ENCODE measurements around the gene PRKN.

The PRKN gene

GRCh38 chr6:162572240-162572639 is 155.3 kb downstream of the PRKN start:
- Histone ChIP-seq H3K27ac (ENCODE audit: insufficient read depth, low read depth, low read length, poor library complexity, severe bottlenecking) (no peak overlapping the region), H3K36me3 (ENCODE audit: control insufficient read depth, insufficient read depth, low read length) (no peaks in the 10 kb centered on the region), H3K9me3 (ENCODE audit: control insufficient read depth, low read length) (peaks cover 2% of the 10 kb centered on the region), H3K4me1 (ENCODE audit: control insufficient read depth, insufficient read depth, low read length) (no peaks in the 10 kb centered on the region), H3K27me3 (ENCODE audit: control insufficient read depth, insufficient read depth, low read length, poor library complexity, severe bottlenecking) (no peaks in the 10 kb centered on the region), H3K4me3 (ENCODE audit: insufficient read depth, low read depth, low read length) (no peak overlapping the region)
- WGBS, 2 experiments = 83 to 91% methylated on average over 3 of the region's 3 CpGs

- Histone ChIP-seq H3K27me3 (ENCODE audit: control insufficient read depth, insufficient read depth, low read length, poor library complexity, severe bottlenecking) (no peaks in the 10 kb centered on the region), H3K27ac (ENCODE audit: insufficient read depth, low read depth, low read length, poor library complexity, severe bottlenecking) (no peak overlapping the region), H3K36me3 (ENCODE audit: control insufficient read depth, insufficient read depth, low read length) (no peaks in the 10 kb centered on the region), H3K4me3 (ENCODE audit: insufficient read depth, low read depth, low read length) (no peak overlapping the region), H3K4me1 (ENCODE audit: control insufficient read depth, insufficient read depth, low read length) (no peaks in the 10 kb centered on the region), H3K9me3 (ENCODE audit: control insufficient read depth, low read length) (peaks cover 5% of the 10 kb centered on the region)
- WGBS, 2 experiments = 94 to 97% methylated on average over 7 of the region's 7 CpGs
Measured at GRCh38 chr6:162568266-162568665, 159.3 kb downstream of the PRKN start.

- Histone ChIP-seq H3K4me1 (ENCODE audit: control insufficient read depth, insufficient read depth, low read length) (no peaks in the 10 kb centered on the region), H3K27ac (ENCODE audit: insufficient read depth, low read depth, low read length, poor library complexity, severe bottlenecking) (no peak overlapping the region), H3K27me3 (ENCODE audit: control insufficient read depth, insufficient read depth, low read length, poor library complexity, severe bottlenecking) (no peaks in the 10 kb centered on the region), H3K4me3 (ENCODE audit: insufficient read depth, low read depth, low read length) (no peak overlapping the region), H3K9me3 (ENCODE audit: control insufficient read depth, low read length) (peaks cover 3% of the 10 kb centered on the region), H3K36me3 (ENCODE audit: control insufficient read depth, insufficient read depth, low read length) (no peaks in the 10 kb centered on the region)
- WGBS, 2 experiments = 93 to 96% methylated on average over 3 of the region's 3 CpGs
Measured at GRCh38 chr6:162562041-162562440, 165.5 kb downstream of the PRKN start.

GRCh38 chr6:162560891-162561290 is 166.7 kb downstream of the PRKN start:
- Histone ChIP-seq H3K27me3 (ENCODE audit: control insufficient read depth, insufficient read depth, low read length, poor library complexity, severe bottlenecking) (no peaks in the 10 kb centered on the region), H3K27ac (ENCODE audit: insufficient read depth, low read depth, low read length, poor library complexity, severe bottlenecking) (no peak overlapping the region), H3K4me1 (ENCODE audit: control insufficient read depth, insufficient read depth, low read length) (no peaks in the 10 kb centered on the region), H3K36me3 (ENCODE audit: control insufficient read depth, insufficient read depth, low read length) (no peaks in the 10 kb centered on the region), H3K4me3 (ENCODE audit: insufficient read depth, low read depth, low read length) (no peak overlapping the region), H3K9me3 (ENCODE audit: control insufficient read depth, low read length) (peaks cover 3% of the 10 kb centered on the region)
- 92 to 93% methylated on average over 8 of the region's 8 CpGs for WGBS, 2 experiments

- Histone ChIP-seq H3K27me3 (ENCODE audit: control insufficient read depth, insufficient read depth, low read length, poor library complexity, severe bottlenecking) (no peaks in the 10 kb centered on the region), H3K27ac (ENCODE audit: insufficient read depth, low read depth, low read length, poor library complexity, severe bottlenecking) (no peak overlapping the region), H3K9me3 (ENCODE audit: control insufficient read depth, low read length) (no peaks in the 10 kb centered on the region), H3K36me3 (ENCODE audit: control insufficient read depth, insufficient read depth, low read length) (no peaks in the 10 kb centered on the region), H3K4me1 (ENCODE audit: control insufficient read depth, insufficient read depth, low read length) (no peaks in the 10 kb centered on the region), H3K4me3 (ENCODE audit: insufficient read depth, low read depth, low read length) (no peak overlapping the region)
- WGBS, 2 experiments = 94 to 97% methylated on average over 9 of the region's 9 CpGs
Measured at GRCh38 chr6:162554531-162554930, 173.0 kb downstream of the PRKN start.

GRCh38 chr6:162546905-162547304 is 180.7 kb downstream of the PRKN start:
- Histone ChIP-seq H3K27ac (ENCODE audit: insufficient read depth, low read depth, low read length, poor library complexity, severe bottlenecking) (no peak overlapping the region), H3K36me3 (ENCODE audit: control insufficient read depth, insufficient read depth, low read length) (no peaks in the 10 kb centered on the region), H3K9me3 (ENCODE audit: control insufficient read depth, low read length) (no peaks in the 10 kb centered on the region), H3K4me1 (ENCODE audit: control insufficient read depth, insufficient read depth, low read length) (no peaks in the 10 kb centered on the region), H3K4me3 (ENCODE audit: insufficient read depth, low read depth, low read length) (no peak overlapping the region), H3K27me3 (ENCODE audit: control insufficient read depth, insufficient read depth, low read length, poor library complexity, severe bottlenecking) (no peaks in the 10 kb centered on the region)
- 93 to 96% methylated on average over 4 of the region's 4 CpGs for WGBS, 2 experiments

GRCh38 chr6:162543221-162543620 is 184.3 kb downstream of the PRKN start:
- no peak overlapping the region for H3K4me3 ChIP-seq (ENCODE audit: insufficient read depth, low read depth, low read length)
- H3K4me1 ChIP-seq (ENCODE audit: control insufficient read depth, insufficient read depth, low read length) = no peaks in the 10 kb centered on the region
- no peak overlapping the region for H3K27ac ChIP-seq (ENCODE audit: insufficient read depth, low read depth, low read length, poor library complexity, severe bottlenecking)
- H3K27me3 ChIP-seq (ENCODE audit: control insufficient read depth, insufficient read depth, low read length, poor library complexity, severe bottlenecking) = no peaks in the 10 kb centered on the region
- 46 to 65% methylated on average over 4 to 6 of the region's 6 CpGs for WGBS, 2 experiments
- no peaks in the 10 kb centered on the region for H3K9me3 ChIP-seq (ENCODE audit: control insufficient read depth, low read length)
- H3K36me3 ChIP-seq (ENCODE audit: control insufficient read depth, insufficient read depth, low read length) = no peaks in the 10 kb centered on the region

- 89 to 94% methylated on average over 4 of the region's 4 CpGs for WGBS, 2 experiments
- Histone ChIP-seq H3K27me3 (ENCODE audit: control insufficient read depth, insufficient read depth, low read length, poor library complexity, severe bottlenecking) (no peaks in the 10 kb centered on the region), H3K36me3 (ENCODE audit: control insufficient read depth, insufficient read depth, low read length) (no peaks in the 10 kb centered on the region), H3K4me3 (ENCODE audit: insufficient read depth, low read depth, low read length) (no peak overlapping the region), H3K4me1 (ENCODE audit: control insufficient read depth, insufficient read depth, low read length) (no peaks in the 10 kb centered on the region), H3K27ac (ENCODE audit: insufficient read depth, low read depth, low read length, poor library complexity, severe bottlenecking) (no peak overlapping the region), H3K9me3 (ENCODE audit: control insufficient read depth, low read length) (no peaks in the 10 kb centered on the region)
Measured at GRCh38 chr6:162541019-162541601, 186.5 kb downstream of the PRKN start.

GRCh38 chr6:162539321-162539720 is 188.2 kb downstream of the PRKN start:
- Histone ChIP-seq H3K36me3 (ENCODE audit: control insufficient read depth, insufficient read depth, low read length) (no peaks in the 10 kb centered on the region), H3K27ac (ENCODE audit: insufficient read depth, low read depth, low read length, poor library complexity, severe bottlenecking) (no peak overlapping the region), H3K9me3 (ENCODE audit: control insufficient read depth, low read length) (no peaks in the 10 kb centered on the region), H3K27me3 (ENCODE audit: control insufficient read depth, insufficient read depth, low read length, poor library complexity, severe bottlenecking) (no peaks in the 10 kb centered on the region), H3K4me3 (ENCODE audit: insufficient read depth, low read depth, low read length) (no peak overlapping the region), H3K4me1 (ENCODE audit: control insufficient read depth, insufficient read depth, low read length) (no peaks in the 10 kb centered on the region)
- 96 to 100% methylated on average over 2 to 3 of the region's 3 CpGs for WGBS, 2 experiments

- Histone ChIP-seq H3K36me3 (ENCODE audit: control insufficient read depth, insufficient read depth, low read length) (no peaks in the 10 kb centered on the region), H3K9me3 (ENCODE audit: control insufficient read depth, low read length) (no peaks in the 10 kb centered on the region), H3K4me1 (ENCODE audit: control insufficient read depth, insufficient read depth, low read length) (no peaks in the 10 kb centered on the region), H3K27me3 (ENCODE audit: control insufficient read depth, insufficient read depth, low read length, poor library complexity, severe bottlenecking) (no peaks in the 10 kb centered on the region), H3K4me3 (ENCODE audit: insufficient read depth, low read depth, low read length) (no peak overlapping the region), H3K27ac (ENCODE audit: insufficient read depth, low read depth, low read length, poor library complexity, severe bottlenecking) (no peak overlapping the region)
- WGBS, 2 experiments = 89 to 91% methylated on average over 8 of the region's 8 CpGs
Measured at GRCh38 chr6:162538643-162539064, 188.9 kb downstream of the PRKN start.

GRCh38 chr6:162533009-162533400 is 194.6 kb downstream of the PRKN start:
- WGBS, 2 experiments = 94 to 96% methylated on average over 4 to 6 of the region's 6 CpGs
- Histone ChIP-seq H3K4me1 (ENCODE audit: control insufficient read depth, insufficient read depth, low read length) (no peaks in the 10 kb centered on the region), H3K27me3 (ENCODE audit: control insufficient read depth, insufficient read depth, low read length, poor library complexity, severe bottlenecking) (no peaks in the 10 kb centered on the region)

More at GRCh38 chr6:162533009-162533400, 194.6 kb downstream of the PRKN start:
- no peak overlapping the region for H3K4me3 ChIP-seq (ENCODE audit: insufficient read depth, low read depth, low read length)
- H3K27ac ChIP-seq (ENCODE audit: insufficient read depth, low read depth, low read length, poor library complexity, severe bottlenecking) = no peak overlapping the region
- no peaks in the 10 kb centered on the region for H3K36me3 ChIP-seq (ENCODE audit: control insufficient read depth, insufficient read depth, low read length)
- H3K9me3 ChIP-seq (ENCODE audit: control insufficient read depth, low read length) = no peaks in the 10 kb centered on the region
